ENCODE data around the gene TRAPPC3. TPM values are rescaled to one million over a fixed set of nuclear protein-coding genes. Genes with fewer than 3 reads are reported as not detected.

The TRAPPC3 gene
- total and polyA plus RNA-seq, 9 of the 15 experiments (the other 6 are each of a cell fraction or from before 2014, with no cell fraction given), result 20.6 to 141 (median 112) TPM

- TF ChIP-seq ZNF592 (IDR thresholded peaks at IDR 0.05) (0 out of 2 replicates have a peak, but pooled peaks have one; percentile 7), MAFG (tag; conservative IDR thresholded peaks at IDR 0.05) (0 out of 2 replicates have a peak, but pooled peaks have one; percentile 3), OTX1 (CRISPR knock-in tag; IDR thresholded peaks at IDR 0.05) (no peak), ARID1B (IDR thresholded peaks at IDR 0.05) (0 out of 2 replicates have a peak, but pooled peaks have one; percentile 7), TCF7L2 (IDR thresholded peaks at IDR 0.05; ENCODE audit: low read depth, low read length) (no peak), TEAD4 (IDR thresholded peaks at IDR 0.05; ENCODE audit: low read length) (no peak), TEAD4 (CRISPR knock-in tag; IDR thresholded peaks at IDR 0.05; ENCODE audit: borderline replicate concordance) (no peak), CBX1 (IDR thresholded peaks at IDR 0.05; ENCODE audit: low read depth) (0 out of 2 replicates have a peak, but pooled peaks have one; percentile 30), FOXK2 (conservative IDR thresholded peaks at IDR 0.05 in 1 of 2, IDR thresholded peaks at IDR 0.05 in 1 of 2; ENCODE audit: low read depth in 2 of 2) (0 out of 4 replicates have a peak, but pooled peaks of 1 of the 2 experiments have one; percentile 26), NFXL1 (CRISPR knock-in tag; IDR thresholded peaks at IDR 0.05) (no peak), YY1 (IDR thresholded peaks at IDR 0.05; ENCODE audit: borderline replicate concordance in 1 of 3, control insufficient read depth in 1 of 3, extremely low read depth in 1 of 3, insufficient read depth in 3 of 3, insufficient read length in 1 of 3, insufficient replicate concordance in 2 of 3, low read depth in 1 of 3, low read length in 2 of 3) (no peak), EHMT2 (IDR thresholded peaks at IDR 0.05) (no peak), TRIM25 (IDR thresholded peaks at IDR 0.05; ENCODE audit: borderline replicate concordance) (0 out of 2 replicates have a peak, but pooled peaks have one; percentile 20), UBTF (IDR thresholded peaks at IDR 0.05; ENCODE audit: borderline replicate concordance in 1 of 2, low read depth in 2 of 2, low read length in 2 of 2) (0 out of 4 replicates have a peak, but pooled peaks of 1 of the 2 experiments have one; percentile 31), MXI1 (IDR thresholded peaks at IDR 0.05; ENCODE audit: low read depth, low read length) (no peak)
Measured at GRCh38 chr1:36151134-36151844, 2.0 kb upstream of the TRAPPC3 start (continued).

Measured in K562 (cell line).